GM19395 (cell line): ENCODE measurements around the gene CPED1.

Source experiments
- ATAC-seq: cut with Tn5 transposase; IDR thresholded peaks from one replicate; pipeline ENCODE4 v1.9.1; 2021; ENCODE audit warnings: mild to moderate bottlenecking, moderate library complexity; ENCODE audit not compliant: unreplicated experiment

The CPED1 gene

DNA sequence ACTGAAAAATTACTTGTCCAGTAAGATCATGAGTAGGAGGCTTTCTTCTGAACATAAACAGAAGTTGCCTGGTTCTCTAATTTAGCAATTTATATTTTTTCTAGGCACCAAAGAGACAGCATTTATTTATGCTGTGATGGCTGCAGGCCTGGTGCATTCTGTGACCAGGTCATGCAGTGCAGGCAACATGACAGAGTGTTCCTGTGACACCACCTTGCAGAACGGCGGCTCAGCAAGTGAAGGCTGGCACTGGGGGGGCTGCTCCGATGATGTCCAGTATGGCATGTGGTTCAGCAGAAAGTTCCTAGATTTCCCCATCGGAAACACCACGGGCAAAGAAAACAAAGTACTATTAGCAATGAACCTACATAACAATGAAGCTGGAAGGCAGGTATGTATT, 343.1 kb downstream of the CPED1 start:
- no peak for ATAC-seq

DNA sequence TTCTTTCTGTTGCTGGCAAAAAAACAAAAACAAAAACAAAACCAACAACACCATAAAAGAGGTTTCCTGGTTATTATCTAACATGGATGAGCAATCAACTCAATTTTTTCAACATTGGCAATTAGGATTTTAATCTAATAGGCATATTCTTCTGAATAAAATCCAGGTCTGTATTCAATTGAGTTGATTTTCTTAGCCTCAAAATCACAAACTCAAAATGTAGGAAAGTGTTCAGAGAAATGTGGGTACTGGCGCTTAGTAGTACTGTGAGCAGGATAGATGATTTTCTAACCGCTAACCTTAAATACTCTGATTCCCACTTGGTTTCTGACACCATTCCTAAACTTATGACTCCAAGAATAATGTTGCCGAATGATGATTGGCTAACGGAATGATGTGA, 345.9 kb downstream of the CPED1 start:
- no peak for ATAC-seq

GRCh38 chr7:121334875-121335648, 346.6 kb downstream of the CPED1 start:
- no peak for ATAC-seq

DNA sequence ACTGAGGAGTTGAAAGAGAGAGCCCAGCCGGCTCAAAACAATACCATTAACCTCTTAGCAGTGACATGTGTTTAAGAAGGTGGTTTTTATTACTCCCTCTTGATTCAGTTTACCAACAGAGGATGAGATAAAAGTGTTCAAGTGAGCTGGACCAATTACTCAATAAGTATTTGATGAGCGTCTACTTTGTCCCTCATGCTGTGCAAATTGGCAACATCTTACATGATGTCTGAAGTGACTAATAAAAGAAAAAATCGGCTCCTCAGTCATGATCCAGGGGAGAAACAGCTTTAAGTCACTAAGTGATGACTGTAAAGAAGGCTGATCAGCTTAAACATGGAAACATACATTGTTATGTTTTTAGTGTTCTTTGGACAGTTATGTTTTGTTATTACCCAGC, 348.1 kb downstream of the CPED1 start:
- ATAC-seq = no peak

- ATAC-seq = no peak
Observed at GRCh38 chr7:121337398-121337797, 348.9 kb downstream of the CPED1 start.

GRCh38 chr7:121339082-121339481, 350.6 kb downstream of the CPED1 start:
- ATAC-seq = no peak

DNA sequence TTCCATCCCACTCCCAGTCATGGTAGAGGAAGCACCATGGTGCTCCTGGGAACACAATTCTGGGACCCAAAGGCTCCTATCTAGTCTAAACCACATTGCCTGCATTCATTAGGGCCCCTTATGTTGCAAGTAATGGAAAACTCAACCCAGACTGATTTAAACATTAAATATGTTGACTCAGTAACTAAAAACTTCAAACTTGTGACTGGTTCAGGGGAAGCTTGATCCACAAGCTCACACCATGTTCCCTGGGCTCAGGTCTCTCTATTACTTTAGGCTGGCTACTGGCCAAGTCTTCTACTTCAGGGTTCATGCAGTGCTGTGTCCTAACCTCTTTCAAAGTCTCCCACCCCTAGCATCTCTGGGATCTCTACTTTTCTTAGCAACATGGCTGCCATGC, 353.4 kb downstream of the CPED1 start:
- ATAC-seq = no peak

- ATAC-seq = no peak
Observed at GRCh38 chr7:121342631-121343030, 354.1 kb downstream of the CPED1 start.

DNA sequence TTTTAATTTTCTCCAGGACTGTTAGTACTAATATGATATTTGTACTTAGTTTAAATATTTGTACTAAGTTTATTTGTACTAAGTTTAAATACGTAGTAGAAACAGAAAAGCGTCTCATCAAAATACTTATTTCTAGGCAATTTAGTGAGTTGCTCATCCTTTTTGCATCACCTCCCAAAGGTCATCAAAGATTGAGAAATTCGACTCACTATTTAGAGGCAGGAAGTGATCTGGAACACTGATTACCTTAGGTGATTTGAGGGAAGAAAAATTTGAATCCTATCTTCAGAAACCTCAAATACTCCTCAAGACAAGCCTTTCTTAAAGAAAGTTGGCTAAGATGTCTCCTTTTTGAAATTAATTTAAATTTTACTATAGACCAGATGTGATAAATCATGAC, 354.8 kb downstream of the CPED1 start:
- no peak for ATAC-seq

GRCh38 chr7:121344093-121344492, 355.6 kb downstream of the CPED1 start:
- no peak for ATAC-seq

DNA sequence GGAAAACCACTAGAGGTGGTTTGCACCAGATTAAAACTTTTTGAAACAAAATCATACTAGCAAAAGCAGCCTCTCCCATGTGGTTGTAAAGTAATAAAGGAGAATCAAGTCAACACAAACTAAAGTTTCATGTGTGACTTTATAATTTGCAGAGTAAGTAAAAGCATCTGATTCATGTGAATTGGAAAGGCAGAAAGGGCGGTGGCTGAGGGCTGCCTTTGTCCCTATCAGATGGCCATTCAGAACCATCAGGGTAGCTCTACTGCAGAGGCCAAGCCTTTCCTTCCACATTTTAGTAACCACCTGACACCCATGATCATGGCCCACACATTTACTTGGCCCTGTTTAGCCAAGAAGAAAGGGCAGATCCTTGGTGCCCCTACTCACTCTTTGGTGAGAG, 356.0 kb downstream of the CPED1 start:
- no peak for ATAC-seq
